Vagina (tissue), 2 donors: ENCODE results near the gene MEIOSIN. TPM values are rescaled to one million over a fixed set of nuclear protein-coding genes. Genes with fewer than 3 reads are reported as not detected.
A peak's percentile ranks its signal among the peaks of the same experiment; 100 is the strongest.

Source experiments
- DNase-seq, 2 donors: peaks; one replicate each; pipeline ENCODE4 v3.0.0-alpha.2; 2017; ENCODE audit errors: extremely low spot score in 2 of 2
- H3K27ac ChIP-seq: fragments of 200-600 bp; sonication (generic); one replicate; pipeline ENCODE4 v1.5.1; 2019
- H3K27me3 ChIP-seq: fragments of 200-600 bp; sonication (generic); one replicate; pipeline ENCODE4 v1.5.1; 2019
- H3K36me3 ChIP-seq, 2 donors: fragments of 200-600 bp; sonication (generic); one replicate each; pipeline ENCODE4 v1.5.1; 2017 to 2019
- H3K4me1 ChIP-seq: fragments of 200-600 bp; sonication (generic); one replicate; pipeline ENCODE4 v1.5.1; 2019
- H3K4me3 ChIP-seq, 2 donors: fragments of 200-600 bp; sonication (generic); 1 replicate in 1 of 2; 2 replicates in 1 of 2; pipeline ENCODE4 v1.5.1; 2016 to 2019
- H3K9me3 ChIP-seq: fragments of 200-600 bp; sonication (generic); one replicate; pipeline ENCODE4 v1.5.1; 2019
- CTCF ChIP-seq, 3 experiments: fragments of 450-650 bp in 2 of 3; fragments of 200-600 bp in 1 of 3; sonication (generic) in 1 of 3; IDR thresholded peaks; one replicate each; pipeline ENCODE4 v1.5.1; 2017 to 2019; ENCODE audit warnings: antibody characterized with exemption in 3 of 3, mild to moderate bottlenecking in 2 of 3, moderate library complexity in 2 of 3
- POLR2A ChIP-seq, 2 donors: fragments of 450-650 bp; IDR thresholded peaks; one replicate each; pipeline ENCODE4 v1.6.1; 2017; ENCODE audit warnings: antibody characterized with exemption in 2 of 2, mild to moderate bottlenecking in 2 of 2, moderate library complexity in 2 of 2
- POLR2AphosphoS5 ChIP-seq, 2 donors: sonication (generic); formaldehyde crosslinking; IDR thresholded peaks; one replicate each; pipeline ENCODE4 v1.9.0; 2017; ENCODE audit warnings: antibody characterized with exemption in 2 of 2, mild to moderate bottlenecking in 2 of 2, low read depth in 1 of 2; ENCODE audit not compliant: insufficient read depth in 1 of 2
- intact Hi-C: fragments of 100-400 bp; cut with DNase I; formaldehyde crosslinking; loops from one replicate; pipeline ENCODE4 v1.15.1; 2023
- total RNA-seq: library from RNA; depleted of rRNA; stranded (reverse); fragments of >200 nt; gene quantifications from one replicate; pipeline ENCODE4 v1.2.3, GENCODE V29; 2016

Gene MEIOSIN
- total RNA-seq, 1 donor from 2014 or later, result not detected

- peaks cover 23% of the 10 kb centered on the region for H3K4me1 ChIP-seq
- H3K4me3 ChIP-seq, result peak overlapping the region; percentile 65 to 82
- DNase-seq, result no peak
- H3K27me3 ChIP-seq, result no peaks in the 10 kb centered on the region
- TF ChIP-seq POLR2AphosphoS5 (IDR thresholded peaks at IDR 0.05; ENCODE audit: insufficient read depth in 1 of 2, low read depth in 1 of 2), result no peak
- TF ChIP-seq POLR2A (IDR thresholded peaks at IDR 0.05), result no peak
- no peak for TF ChIP-seq CTCF (IDR thresholded peaks at IDR 0.05)
- H3K9me3 ChIP-seq, result no peaks in the 10 kb centered on the region
- H3K36me3 ChIP-seq, result peaks cover 0 to 37% of the 10 kb centered on the region in 2 donors
- intact Hi-C loops, result no loop called here
- peak overlapping the region; percentile 62 for H3K27ac ChIP-seq
These were observed 58.7 kb downstream of the MEIOSIN start for GRCh38 chr19:45791744-45792469.

DNA sequence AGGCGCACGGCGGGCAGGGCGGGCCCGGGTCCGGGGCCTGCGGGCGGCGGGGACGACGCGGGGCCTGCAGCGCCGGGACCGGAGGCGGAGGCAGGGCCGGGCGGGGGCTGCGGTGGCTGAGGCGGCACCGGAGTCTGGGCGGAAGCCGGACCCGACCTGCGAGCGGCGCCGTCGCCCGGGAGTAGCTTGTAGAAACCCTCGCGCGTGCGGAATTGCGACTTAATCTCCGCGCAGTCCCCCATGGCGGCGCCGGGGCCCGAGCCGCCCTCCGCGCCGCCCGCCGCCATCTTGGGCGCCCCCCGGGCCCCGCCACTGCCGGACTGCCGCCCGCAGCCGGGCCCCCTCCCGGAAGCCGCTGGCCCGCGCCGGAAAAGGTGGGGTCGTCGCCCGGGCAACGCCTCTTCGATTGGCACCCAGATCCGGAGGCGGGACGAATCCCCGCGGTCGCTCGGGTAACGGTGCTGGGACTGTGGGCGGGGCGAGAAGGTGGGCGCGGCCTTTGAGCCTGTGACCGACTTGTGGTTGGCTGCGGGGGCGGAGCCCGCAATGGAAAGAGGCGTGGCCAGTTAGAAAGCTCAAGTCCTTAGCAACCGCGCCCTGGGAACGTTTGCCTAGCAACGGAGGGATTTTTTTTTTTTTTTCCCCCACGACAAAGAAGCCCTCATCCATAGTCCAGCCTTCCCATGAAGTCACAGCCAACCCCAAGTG is 59.4 kb downstream of the MEIOSIN start, which contains the start of gene DMWD:
Gene DMWD, minus strand, starts transcription at position 376 of the 708 bp plus-strand sequence. Its CDS starts 89 bp downstream, at position 287.
- TF ChIP-seq POLR2AphosphoS5 (IDR thresholded peaks at IDR 0.05; ENCODE audit: insufficient read depth in 1 of 2, low read depth in 1 of 2) (peak; percentile 62 to 69), CTCF (IDR thresholded peaks at IDR 0.05) (no peak), POLR2A (IDR thresholded peaks at IDR 0.05) (peak in 1 of 2 donors; percentile 69)
- Histone ChIP-seq H3K4me1 (peaks cover 23% of the 10 kb centered on the region), H3K36me3 (peaks cover 0 to 32% of the 10 kb centered on the region in 2 donors), H3K27ac (peak within 1 kb of the TSS; percentile 62), H3K27me3 (no peaks in the 10 kb centered on the region), H3K4me3 (peak within 1 kb of the TSS; percentile 65 to 82), H3K9me3 (no peaks in the 10 kb centered on the region)
- peak in 1 of 2 donors; percentile 98 for DNase-seq
- intact Hi-C loops, result no loop called here

DNA sequence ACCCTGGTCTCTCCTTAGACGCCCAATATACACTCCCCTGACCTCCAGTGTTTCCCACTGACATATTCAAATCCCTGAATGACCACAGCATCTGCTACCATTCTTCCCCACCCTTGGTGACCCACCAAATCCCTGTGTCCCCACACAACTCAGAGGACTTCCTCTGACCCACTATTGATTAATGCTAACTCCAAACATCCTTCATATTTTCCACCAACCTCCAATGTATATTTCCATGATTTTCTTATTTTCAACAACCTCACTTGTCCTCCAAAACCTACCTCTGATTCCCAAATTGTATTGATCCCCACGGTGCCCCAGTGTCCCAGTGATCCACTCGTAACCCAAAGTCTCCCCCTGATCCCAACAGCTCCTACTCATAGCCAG is 59.9 kb downstream of the MEIOSIN start:
- Histone ChIP-seq H3K4me1 (peaks cover 23% of the 10 kb centered on the region), H3K36me3 (peaks cover 0 to 26% of the 10 kb centered on the region in 2 donors), H3K4me3 (peak overlapping the region in 1 of 2 donors; percentile 65), H3K27me3 (no peaks in the 10 kb centered on the region), H3K27ac (no peak overlapping the region), H3K9me3 (no peaks in the 10 kb centered on the region)
- intact Hi-C loops, result no loop called here
- TF ChIP-seq POLR2AphosphoS5 (IDR thresholded peaks at IDR 0.05; ENCODE audit: insufficient read depth in 1 of 2, low read depth in 1 of 2), result no peak
- no peak for DNase-seq

- Histone ChIP-seq H3K4me1 (peaks cover 27% of the 10 kb centered on the region), H3K27me3 (no peaks in the 10 kb centered on the region), H3K27ac (no peak overlapping the region), H3K9me3 (no peaks in the 10 kb centered on the region), H3K36me3 (peaks cover 0 to 21% of the 10 kb centered on the region in 2 donors), H3K4me3 (no peak overlapping the region)
- intact Hi-C loops, result no loop called here
- no peak for TF ChIP-seq POLR2AphosphoS5 (IDR thresholded peaks at IDR 0.05; ENCODE audit: insufficient read depth in 1 of 2, low read depth in 1 of 2)
- TF ChIP-seq POLR2A (IDR thresholded peaks at IDR 0.05), result no peak
- no peak for TF ChIP-seq CTCF (IDR thresholded peaks at IDR 0.05)
- no peak for DNase-seq
These were observed 60.6 kb downstream of the MEIOSIN start for GRCh38 chr19:45793876-45794275.

GRCh38 chr19:45794627-45795026 is 61.4 kb downstream of the MEIOSIN start:
- no peak overlapping the region for H3K27ac ChIP-seq
- peaks cover 0 to 14% of the 10 kb centered on the region in 2 donors for H3K36me3 ChIP-seq
- peaks cover 35% of the 10 kb centered on the region for H3K4me1 ChIP-seq
- no peak for DNase-seq
- intact Hi-C loops, result no loop called here
- H3K27me3 ChIP-seq, result no peaks in the 10 kb centered on the region
- no peak overlapping the region for H3K4me3 ChIP-seq
- TF ChIP-seq CTCF (IDR thresholded peaks at IDR 0.05) (no peak), POLR2A (IDR thresholded peaks at IDR 0.05) (no peak), POLR2AphosphoS5 (IDR thresholded peaks at IDR 0.05; ENCODE audit: insufficient read depth in 1 of 2, low read depth in 1 of 2) (no peak)
- H3K9me3 ChIP-seq, result no peaks in the 10 kb centered on the region
